ENCODE data around the gene SCAPER.

DNA sequence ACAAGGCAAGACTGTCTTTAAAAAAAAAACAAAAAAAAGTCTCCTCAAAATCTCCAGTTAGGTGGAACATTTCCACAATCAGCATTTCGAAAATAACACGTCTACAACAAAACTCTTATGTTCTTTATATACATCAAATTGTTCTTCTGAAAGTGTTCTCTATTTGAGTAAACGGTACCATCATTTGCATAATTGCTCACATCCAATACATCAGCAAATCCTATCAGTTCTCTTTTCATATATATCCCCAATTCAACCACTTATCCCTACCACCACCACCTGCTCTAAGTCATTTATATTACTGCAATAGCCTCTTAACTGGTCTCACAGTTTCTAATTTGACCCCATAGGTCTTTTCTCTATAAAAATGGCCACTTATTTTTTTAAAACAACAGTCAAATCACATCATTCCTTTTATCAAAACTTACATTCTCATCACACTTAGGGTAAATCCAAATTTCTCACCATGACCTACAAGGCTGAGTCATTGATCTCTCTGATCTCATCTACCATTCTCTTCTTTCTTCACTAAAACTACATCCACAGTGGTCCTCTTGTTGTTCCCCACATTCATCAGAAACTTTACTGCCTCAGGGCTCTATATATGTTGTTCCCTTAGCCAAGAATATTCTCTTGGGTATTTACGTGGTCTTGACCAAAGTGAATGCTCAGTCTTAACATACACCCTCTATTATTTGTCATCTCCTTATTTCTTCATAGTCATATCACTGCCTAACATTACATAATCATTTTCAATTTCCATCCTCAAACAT is 237.0 kb downstream of the SCAPER start:
- TF ChIP-seq, protein P1, sequence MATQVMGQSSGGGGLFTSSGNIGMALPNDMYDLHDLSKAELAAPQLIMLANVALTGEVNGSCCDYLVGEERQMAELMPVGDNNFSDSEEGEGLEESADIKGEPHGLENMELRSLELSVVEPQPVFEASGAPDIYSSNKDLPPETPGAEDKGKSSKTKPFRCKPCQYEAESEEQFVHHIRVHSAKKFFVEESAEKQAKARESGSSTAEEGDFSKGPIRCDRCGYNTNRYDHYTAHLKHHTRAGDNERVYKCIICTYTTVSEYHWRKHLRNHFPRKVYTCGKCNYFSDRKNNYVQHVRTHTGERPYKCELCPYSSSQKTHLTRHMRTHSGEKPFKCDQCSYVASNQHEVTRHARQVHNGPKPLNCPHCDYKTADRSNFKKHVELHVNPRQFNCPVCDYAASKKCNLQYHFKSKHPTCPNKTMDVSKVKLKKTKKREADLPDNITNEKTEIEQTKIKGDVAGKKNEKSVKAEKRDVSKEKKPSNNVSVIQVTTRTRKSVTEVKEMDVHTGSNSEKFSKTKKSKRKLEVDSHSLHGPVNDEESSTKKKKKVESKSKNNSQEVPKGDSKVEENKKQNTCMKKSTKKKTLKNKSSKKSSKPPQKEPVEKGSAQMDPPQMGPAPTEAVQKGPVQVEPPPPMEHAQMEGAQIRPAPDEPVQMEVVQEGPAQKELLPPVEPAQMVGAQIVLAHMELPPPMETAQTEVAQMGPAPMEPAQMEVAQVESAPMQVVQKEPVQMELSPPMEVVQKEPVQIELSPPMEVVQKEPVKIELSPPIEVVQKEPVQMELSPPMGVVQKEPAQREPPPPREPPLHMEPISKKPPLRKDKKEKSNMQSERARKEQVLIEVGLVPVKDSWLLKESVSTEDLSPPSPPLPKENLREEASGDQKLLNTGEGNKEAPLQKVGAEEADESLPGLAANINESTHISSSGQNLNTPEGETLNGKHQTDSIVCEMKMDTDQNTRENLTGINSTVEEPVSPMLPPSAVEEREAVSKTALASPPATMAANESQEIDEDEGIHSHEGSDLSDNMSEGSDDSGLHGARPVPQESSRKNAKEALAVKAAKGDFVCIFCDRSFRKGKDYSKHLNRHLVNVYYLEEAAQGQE (IDR thresholded peaks at IDR 0.05; ENCODE audit: insufficient read depth in 1 of 2, low read depth in 2 of 2, low read length in 2 of 2), result no peak
- TF ChIP-seq SIN3A (IDR thresholded peaks at IDR 0.05; ENCODE audit: borderline replicate concordance, insufficient read depth, low read length), result no peak
- TF ChIP-seq TAF1 (IDR thresholded peaks at IDR 0.05; ENCODE audit: borderline replicate concordance, insufficient read depth, low read length), result no peak

Data from PFSK-1 (cell line).